Stimulated activated CD4-positive, alpha-beta T cell treated with anti-CD3 and anti-CD28 coated beads, Interleukin-15, amount 100 ng/mL, for 48 hours (primary cell): ENCODE results near the gene CACNA1D.

Experiments used
- DNase-seq, 2 donors: peaks; one replicate each; pipeline ENCODE4 v3.0.0-alpha.2; 2020; ENCODE audit warnings: low read depth in 2 of 2

CACNA1D gene

GRCh38 chr3:53806182-53807116 lies 312.0 kb downstream of the CACNA1D start:
- no peak for DNase-seq

- no peak for DNase-seq
These were observed 312.9 kb downstream of the CACNA1D start for GRCh38 chr3:53807117-53807810.

GRCh38 chr3:53808496-53808895 lies 314.1 kb downstream of the CACNA1D start:
- no peak for DNase-seq

- no peak for DNase-seq
These were observed 314.9 kb downstream of the CACNA1D start for GRCh38 chr3:53809267-53809666.

- DNase-seq: no peak
These were observed 315.5 kb downstream of the CACNA1D start for GRCh38 chr3:53809764-53810400.

- no peak for DNase-seq
These were observed 316.9 kb downstream of the CACNA1D start for GRCh38 chr3:53811143-53811927.

GRCh38 chr3:53812434-53812833 lies 318.0 kb downstream of the CACNA1D start:
- no peak for DNase-seq

- DNase-seq: no peak
These were observed 318.8 kb downstream of the CACNA1D start for GRCh38 chr3:53813229-53813628.

- DNase-seq: no peak
These were observed 319.5 kb downstream of the CACNA1D start for GRCh38 chr3:53813876-53814275.

- no peak for DNase-seq
These were observed 320.7 kb downstream of the CACNA1D start for GRCh38 chr3:53815067-53815466.

- DNase-seq: no peak
These were observed 321.2 kb downstream of the CACNA1D start for GRCh38 chr3:53815651-53816050.

GRCh38 chr3:53816425-53816824 lies 322.0 kb downstream of the CACNA1D start:
- DNase-seq: no peak

GRCh38 chr3:53817211-53817610 lies 322.8 kb downstream of the CACNA1D start:
- no peak for DNase-seq

- DNase-seq: no peak
These were observed 323.4 kb downstream of the CACNA1D start for GRCh38 chr3:53817809-53818208.

- DNase-seq: no peak
These were observed 324.1 kb downstream of the CACNA1D start for GRCh38 chr3:53818221-53819162.

GRCh38 chr3:53819163-53819868 lies 324.9 kb downstream of the CACNA1D start:
- no peak for DNase-seq

- no peak for DNase-seq
These were observed 325.7 kb downstream of the CACNA1D start for GRCh38 chr3:53820084-53820483.

- no peak for DNase-seq
These were observed 326.6 kb downstream of the CACNA1D start for GRCh38 chr3:53820756-53821580.

GRCh38 chr3:53821631-53822121 lies 327.3 kb downstream of the CACNA1D start:
- DNase-seq: no peak
